DLD1 (cell line): ENCODE results near the gene AKT2.
"Not testable (repeated sequence)": the region's sequence is repeated elsewhere in the genome, so short reads cannot be mapped to it uniquely, and the experiment has no call there.

Experiments
- in situ Hi-C: cut with HindIII; loops from 2 replicates; pipeline ENCODE4 v1.10.0; 2017; ENCODE audit warnings: low sequenced_read_pairs

The AKT2 gene

GRCh38 chr19:40223135-40223822 lies 61.9 kb downstream of the AKT2 start:
- in situ Hi-C loops = no loop called here

DNA sequence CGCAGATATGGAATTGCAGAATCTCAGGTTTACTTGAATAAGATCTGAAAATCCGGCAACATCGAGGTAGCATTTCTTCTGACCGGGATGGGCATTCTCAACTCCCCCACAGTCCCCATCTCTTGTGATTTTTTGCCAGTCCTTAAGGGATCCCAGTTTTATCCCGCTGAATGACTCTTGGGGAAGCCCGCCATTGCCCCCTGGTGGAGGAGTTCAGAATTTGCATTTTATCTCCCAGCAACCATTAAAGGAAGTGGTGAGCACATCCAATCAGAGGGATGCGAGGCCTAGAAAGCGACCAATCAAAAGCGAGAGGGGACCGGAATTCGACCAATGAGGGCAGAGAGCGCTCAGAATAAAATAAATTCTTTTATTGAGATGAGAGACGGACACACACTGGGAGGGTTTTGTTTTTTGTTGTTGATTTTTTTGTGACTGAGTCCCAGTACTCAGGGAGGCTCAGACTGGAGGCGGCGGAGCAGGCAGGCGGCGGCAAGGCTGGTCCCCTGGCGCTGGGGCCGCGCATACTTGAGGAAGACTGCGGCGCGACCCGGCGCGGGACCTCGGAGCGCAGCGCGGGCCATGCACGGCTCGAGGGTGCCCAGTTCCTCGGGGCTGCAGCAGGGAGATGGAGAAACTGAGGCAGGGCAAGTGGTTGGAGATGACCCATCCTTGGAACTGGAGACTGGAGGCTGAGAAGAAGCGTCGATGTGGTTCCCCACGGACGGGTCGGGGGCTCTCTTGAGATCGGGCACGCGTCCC lies 63.1 kb downstream of the AKT2 start:
- in situ Hi-C loops = no loop called here

GRCh38 chr19:40220674-40221073 lies 64.5 kb downstream of the AKT2 start:
- in situ Hi-C loops = no loop called here

DNA sequence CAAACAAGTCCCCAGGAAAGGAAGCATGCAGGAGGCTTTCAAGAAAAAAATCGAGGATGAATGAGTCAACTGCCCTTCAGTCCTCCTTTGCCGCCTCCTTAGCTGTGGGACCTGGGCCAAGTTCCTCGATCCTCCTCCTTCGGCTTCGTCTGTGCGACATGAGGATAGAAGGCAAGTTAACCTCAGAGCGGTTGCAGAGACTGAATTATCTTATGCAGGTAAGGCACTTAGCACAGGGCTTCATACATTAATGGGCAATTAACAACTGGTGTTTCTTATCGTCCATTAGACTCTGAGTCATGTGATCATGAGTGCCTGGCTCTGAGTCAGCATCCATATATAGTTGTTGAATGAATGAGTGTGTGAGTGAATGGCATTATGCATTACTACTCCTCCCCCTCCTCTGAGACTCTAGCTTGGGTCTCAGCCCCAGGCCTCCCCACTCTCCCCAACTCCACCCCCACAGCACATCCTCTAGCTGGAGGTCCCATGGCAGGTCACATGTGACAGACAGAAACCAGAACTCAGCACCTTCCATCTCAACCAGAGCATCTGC lies 65.3 kb downstream of the AKT2 start:
- in situ Hi-C loops = no loop called here

GRCh38 chr19:40219029-40219428 lies 66.1 kb downstream of the AKT2 start:
- in situ Hi-C loops = not testable (repeated sequence)

DNA sequence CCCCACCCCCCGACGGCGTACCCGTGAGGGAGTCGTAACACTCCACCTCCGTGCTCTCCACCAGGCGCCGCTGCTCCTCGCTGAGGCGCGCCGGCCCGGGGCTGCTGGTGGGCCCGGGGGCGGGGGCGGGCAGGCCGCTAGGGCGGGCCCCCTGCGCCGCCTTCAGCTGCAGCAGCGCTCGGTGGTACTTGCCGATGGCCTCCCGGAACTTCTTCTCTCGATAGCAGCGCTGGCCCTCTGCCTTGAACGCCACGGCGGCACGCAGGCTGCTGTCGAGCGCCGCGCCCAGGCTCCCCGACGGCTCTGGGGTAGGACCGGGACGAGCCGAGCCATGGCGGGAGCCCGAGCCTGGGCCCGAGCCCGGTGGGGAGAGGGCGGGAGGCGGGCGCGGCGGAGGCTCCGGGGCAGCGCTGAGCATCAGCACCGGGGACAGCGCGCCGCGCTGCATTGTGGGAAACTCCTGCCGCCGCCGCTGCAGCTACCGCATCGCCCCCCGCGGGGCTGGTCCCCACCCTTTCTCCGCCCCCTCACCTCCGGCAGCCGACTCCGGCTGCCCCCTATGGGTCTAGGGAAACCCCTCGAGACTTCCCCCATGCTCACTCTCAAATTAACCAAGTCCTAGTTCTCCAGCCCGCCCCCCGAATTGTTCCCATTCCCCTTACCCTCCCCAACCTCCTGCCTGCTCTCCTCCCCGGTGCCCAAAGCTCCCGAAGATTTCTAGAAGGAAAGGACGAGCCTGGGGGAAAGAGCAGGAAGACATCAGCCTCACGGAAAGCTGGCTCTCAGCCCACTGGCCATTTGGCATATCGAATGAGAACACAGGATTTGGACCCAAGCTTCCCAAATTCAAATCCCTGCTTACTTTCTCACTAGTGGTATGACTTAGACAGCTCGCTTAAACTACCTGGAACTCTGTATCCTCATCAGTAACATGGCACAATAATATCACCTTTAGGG lies 66.9 kb downstream of the AKT2 start, which contains the start of gene TTC9B:
Gene TTC9B (minus strand): TSS at position 451 of the 957 bp plus-strand sequence. CDS start 3 bp downstream, at position 448.
- in situ Hi-C loops = no loop called here

GRCh38 chr19:40217027-40217810 lies 67.9 kb downstream of the AKT2 start:
- in situ Hi-C loops = no loop called here

- in situ Hi-C loops = no loop called here
Measured at GRCh38 chr19:40216777-40217026, 68.4 kb downstream of the AKT2 start.

GRCh38 chr19:40216013-40216776 lies 69.0 kb downstream of the AKT2 start:
- in situ Hi-C loops = no loop called here

- in situ Hi-C loops = no loop called here
Measured at GRCh38 chr19:40214936-40215335, 70.2 kb downstream of the AKT2 start.

- in situ Hi-C loops = no loop called here
Measured at GRCh38 chr19:40213882-40214570, 71.1 kb downstream of the AKT2 start.

GRCh38 chr19:40213251-40213829 lies 71.8 kb downstream of the AKT2 start:
- in situ Hi-C loops = no loop called here

DNA sequence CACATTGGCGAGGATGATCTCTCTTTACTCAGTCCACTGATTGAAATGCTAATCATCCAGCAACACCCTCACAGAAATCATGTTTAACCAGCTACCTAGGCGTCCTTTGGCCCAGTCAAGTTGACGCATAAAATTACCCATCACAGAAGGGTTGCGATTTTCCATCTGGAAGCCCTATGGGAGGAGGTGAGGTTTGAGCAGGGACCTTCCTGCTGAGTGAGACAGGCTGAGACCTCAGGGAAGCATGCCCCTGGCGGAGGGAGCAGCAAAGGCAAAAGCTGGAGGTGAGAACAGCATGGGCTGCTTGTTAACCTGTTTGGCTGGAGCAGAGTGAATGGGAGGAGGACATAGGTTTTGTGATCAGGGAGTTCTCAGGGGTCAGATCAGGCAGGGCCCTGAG lies 74.3 kb downstream of the AKT2 start:
- in situ Hi-C loops = no loop called here

GRCh38 chr19:40208602-40209001 lies 76.5 kb downstream of the AKT2 start:
- in situ Hi-C loops = no loop called here

GRCh38 chr19:40205760-40206159 lies 79.4 kb downstream of the AKT2 start:
- in situ Hi-C loops = no loop called here

DNA sequence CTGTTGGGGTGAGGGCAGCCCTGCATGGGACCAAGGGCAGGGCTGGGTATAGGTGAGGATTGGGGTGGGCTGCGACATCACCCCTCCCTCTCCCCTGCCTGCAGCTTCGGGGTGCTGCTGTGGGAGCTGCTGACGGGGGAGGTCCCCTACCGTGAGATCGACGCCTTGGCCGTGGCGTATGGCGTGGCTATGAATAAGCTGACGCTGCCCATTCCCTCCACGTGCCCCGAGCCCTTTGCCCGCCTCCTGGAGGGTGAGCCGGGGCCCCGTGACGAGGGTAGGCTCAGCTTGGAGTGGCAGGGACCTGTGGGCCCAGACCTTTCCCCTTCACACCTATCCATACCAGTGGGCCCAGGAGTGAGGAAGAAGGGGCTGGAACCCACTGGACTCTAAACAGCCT lies 80.8 kb downstream of the AKT2 start:
- in situ Hi-C loops = no loop called here

GRCh38 chr19:40200341-40201099 lies 84.6 kb downstream of the AKT2 start:
- in situ Hi-C loops = no loop called here
